NCI-H345 (cell line): ENCODE data around the gene BLOC1S5.
A peak's percentile ranks its signal among the peaks of the same experiment; 100 is the strongest.

Experiments
- DNase-seq: peaks from one replicate; lab custom pipeline; 2025; lab: John Stamatoyannopoulos, UW

Gene BLOC1S5, protein sequence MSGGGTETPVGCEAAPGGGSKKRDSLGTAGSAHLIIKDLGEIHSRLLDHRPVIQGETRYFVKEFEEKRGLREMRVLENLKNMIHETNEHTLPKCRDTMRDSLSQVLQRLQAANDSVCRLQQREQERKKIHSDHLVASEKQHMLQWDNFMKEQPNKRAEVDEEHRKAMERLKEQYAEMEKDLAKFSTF

GRCh38 chr6:8063761-8064637 is at the start of gene BLOC1S5:
BLOC1S5 (minus strand) TSS chr6:8064389; CDS start chr6:8064376, 13 bp downstream.
- DNase-seq: peak; percentile 86

DNA sequence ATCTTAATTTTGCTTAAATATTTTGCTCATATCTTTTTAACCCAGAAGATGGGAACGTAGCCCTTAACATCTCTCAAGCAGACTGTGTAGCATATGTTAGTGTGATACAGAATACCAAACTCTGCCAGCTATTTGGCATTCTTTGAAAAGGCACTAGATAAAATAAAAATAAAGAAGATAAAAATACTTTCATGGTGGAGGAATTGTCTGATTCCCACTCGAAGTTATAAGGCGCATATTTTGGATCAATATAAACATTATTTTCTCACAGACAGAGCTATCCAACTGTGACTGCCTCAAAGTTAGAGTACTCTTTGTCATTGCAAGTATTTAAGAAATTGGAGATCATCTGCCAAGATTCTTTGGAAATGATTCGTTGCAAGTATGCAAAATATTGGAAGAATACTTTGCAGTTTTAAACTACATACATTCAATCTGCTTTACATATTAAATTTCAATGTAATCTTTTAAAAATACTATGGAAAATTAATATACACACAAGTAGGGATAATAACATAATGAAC is 49.0 kb upstream of the BLOC1S5 start:
- no peak for DNase-seq

DNA sequence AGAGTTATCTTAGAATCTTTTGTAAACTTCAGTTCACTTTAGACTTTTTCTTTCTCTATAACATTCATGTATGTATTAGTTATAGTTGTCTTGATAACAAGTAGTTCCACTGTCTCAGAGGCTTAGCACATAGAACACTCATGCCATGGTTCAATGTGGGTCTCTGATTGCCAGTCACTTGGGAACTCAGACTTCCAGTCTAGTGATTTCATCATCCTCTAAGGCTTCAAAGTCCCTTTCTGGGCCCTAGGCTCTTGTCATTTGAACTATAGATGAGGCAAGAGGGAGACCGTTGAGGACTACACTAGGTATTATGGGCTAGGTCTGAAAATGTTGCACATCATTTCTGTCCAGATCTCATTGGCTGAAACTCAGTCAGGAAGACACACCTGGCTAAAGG is 46.5 kb upstream of the BLOC1S5 start:
- DNase-seq: no peak

DNA sequence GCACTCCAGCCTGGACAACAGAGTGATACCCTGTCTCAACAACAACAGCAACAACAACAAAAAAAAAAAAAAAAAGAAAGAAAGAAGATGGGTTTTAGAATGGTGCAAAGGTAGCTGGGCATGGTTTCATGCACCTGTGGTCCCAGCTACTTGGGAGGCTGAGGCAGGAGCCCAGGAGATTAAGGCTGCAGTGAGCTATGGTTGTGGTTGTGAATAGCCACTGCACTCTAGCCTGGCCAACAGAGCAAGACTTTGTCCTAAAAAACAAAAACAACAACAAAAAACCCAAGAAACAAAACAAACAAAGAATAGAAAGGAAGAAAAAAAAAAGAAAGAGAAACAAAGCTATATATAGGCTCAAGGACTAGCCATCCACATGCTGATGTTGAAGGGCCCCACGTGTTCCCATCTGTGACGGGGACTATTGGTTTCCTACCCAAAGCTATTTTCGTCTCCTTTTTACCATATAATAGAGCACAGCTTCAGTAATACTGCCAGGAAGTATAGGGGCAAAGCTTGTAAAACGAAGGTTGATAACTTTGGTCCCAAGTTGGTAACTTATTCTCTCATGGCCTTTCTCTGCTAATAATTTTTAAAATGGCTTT is 46.0 kb upstream of the BLOC1S5 start:
- no peak for DNase-seq

DNA sequence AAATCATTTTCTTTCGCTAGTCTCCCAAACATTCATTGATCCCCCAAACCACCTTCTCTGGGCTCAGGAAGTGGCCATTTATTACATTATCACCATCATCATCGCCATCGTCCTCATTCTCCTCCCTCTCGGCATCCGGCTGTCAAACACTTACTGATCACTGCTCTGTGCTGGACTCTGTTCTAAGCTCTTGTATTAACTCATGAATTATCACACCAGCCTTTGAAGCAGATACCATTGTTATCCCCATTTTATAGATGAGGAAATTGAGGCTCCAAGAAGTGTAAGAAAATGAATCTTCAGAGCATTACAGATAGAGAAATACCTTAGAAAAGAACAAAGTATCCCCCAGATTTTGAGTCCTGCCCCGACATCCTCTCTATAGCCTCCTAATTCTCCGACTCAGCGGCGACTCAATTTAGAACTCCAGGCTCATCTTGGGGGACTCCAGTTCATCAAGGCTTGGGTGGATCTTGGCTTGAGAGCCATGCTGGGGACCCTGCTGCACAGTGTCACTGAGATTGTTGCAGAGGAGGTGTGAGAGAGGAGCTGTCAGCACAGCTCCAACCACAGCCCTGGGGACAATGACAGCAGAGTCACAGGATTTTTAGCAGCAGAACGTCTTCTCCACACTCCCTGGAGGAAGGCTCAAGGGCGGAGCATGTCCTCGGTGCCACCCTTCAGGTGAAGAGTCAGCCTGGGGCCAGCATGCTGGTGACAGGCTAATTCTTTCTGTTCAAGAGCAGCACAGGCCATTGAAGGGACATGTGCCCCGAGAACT is 44.8 kb upstream of the BLOC1S5 start:
- DNase-seq: no peak

GRCh38 chr6:8108031-8108660 is 44.0 kb upstream of the BLOC1S5 start:
- DNase-seq: no peak

DNA sequence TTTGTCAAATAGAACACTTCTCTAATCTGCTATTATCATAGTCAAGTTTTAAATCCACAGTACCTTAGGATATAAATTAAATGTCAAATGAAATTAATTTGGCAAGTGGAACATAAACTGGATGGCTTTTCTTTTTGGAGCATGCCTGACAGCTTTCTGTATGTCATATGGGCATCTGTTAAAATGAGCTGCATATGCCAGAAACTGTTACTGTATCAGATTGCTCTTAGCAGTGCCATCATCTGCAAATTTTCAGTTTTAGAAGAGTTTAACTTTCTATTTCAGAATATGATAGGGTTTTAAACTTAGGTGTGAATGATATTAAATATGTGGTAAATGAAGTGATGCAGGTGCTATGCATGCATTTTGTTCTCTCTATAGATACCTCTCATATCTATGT is 41.6 kb upstream of the BLOC1S5 start:
- no peak for DNase-seq

- DNase-seq: no peak
These were observed 39.5 kb upstream of the BLOC1S5 start for GRCh38 chr6:8103726-8104125.

GRCh38 chr6:8102122-8102958 is 38.2 kb upstream of the BLOC1S5 start, which contains the start of gene EEF1E1:
EEF1E1 (minus strand) TSS chr6:8102548; CDS start chr6:8102521, 27 bp downstream.
- DNase-seq: peak; percentile 77

GRCh38 chr6:8100159-8100854 is 36.1 kb upstream of the BLOC1S5 start:
- no peak for DNase-seq

GRCh38 chr6:8090650-8091049 is 26.5 kb upstream of the BLOC1S5 start:
- DNase-seq: no peak

DNA sequence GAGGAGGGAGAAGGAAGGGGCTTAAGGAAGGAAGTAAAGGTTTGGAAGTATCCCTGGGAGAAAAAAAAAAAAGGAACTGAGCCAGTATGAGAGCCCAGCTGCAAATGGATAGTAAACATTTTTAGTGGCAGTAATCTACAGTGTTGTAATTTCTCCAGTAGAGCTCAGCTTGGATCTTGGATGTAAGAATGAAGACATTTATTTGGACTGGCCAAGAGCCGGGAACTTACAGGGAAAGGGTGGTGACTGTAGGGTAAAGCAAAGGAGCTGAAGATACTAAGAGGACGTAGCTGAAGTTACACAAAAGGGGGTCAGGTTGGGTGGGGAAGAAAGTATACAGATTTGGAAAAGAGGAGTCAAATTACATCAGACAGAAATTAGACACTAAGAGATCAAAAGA is 24.7 kb upstream of the BLOC1S5 start:
- DNase-seq: no peak

DNA sequence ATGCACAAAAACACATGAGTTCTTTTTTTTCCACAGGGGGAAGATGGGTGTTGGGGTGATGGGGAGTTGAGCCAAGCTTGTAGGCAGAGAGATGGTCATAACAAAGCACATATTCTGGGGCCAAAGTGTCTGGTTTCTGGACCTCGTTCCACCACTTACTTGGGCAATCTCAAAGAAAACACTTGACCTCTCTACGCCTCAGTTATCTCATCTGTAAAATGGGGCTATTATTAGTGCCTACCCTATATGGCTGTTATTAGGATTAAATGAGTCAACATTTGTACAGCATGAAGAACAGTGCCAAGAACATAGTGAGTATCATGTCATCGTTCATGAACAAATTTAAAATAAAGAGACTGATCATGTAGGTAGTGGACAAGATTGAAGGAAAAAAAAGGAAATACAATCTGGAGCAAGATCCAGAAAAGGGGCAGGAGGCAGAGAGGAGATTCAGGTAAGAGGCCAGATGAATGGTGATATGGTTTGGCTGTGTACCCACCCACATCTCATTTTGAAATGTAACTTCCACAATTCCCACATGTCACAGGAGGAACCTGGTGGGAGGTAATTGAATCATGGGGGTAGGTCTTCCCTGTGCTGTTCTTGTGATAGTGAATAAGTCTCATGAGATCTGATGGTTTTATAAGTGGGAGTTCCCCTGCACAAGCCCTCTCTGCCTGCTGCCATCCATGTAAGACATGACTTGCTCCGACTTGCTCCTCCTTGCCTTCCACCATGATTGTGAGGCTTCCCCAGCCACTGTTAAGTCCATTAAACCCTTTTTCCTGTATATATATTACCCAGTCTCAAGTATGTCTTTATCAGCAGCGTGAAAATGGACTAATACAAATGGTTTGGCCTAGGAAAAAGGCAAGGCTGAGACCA is 23.9 kb upstream of the BLOC1S5 start:
- DNase-seq: no peak

DNA sequence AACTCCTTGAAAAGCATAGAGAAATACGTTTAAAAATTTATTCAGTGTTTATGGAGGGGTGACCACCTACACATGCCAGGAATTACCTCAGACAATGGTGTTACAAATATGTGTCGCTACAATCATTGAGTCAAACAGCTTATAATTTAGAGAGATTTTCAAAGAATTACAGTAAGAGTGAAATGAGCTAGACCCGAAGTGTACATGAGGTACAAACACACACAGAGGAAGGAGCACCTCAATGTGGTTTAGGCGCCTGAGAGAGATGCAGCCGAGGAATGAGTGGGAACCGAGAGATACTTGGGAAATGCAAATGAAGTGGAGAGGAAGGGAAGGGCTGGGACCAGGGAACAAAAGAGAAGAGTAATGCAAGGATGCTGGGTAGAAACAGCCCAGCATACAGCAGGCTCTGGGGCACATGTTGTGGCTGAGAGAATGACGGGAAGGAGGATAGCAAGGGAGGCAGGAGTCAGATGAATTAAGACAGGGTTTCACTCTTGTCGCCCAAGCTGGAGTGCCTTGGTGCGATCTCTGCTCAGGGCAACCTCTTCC is 22.6 kb upstream of the BLOC1S5 start:
- no peak for DNase-seq

DNA sequence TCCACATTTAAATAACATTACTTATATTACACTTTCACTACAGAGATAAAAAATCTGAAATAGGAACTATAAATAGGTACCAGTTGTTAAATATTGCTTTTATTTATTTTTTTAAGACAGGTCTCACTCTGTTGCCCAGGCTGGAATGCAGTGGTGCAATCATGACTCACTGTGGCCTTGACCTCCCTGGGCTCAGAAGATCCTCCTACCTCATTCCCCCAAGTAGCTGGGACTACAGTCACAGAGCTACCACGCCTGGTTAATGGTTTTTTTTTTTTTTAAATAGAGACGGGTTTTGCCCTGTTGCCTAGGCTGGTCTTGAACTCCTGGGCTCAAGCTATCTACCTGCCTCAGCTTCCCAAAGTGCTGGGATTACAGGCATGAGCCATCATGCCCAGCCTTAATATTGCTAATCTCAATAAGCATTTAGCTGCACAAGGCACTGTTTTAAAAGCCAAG is 20.9 kb upstream of the BLOC1S5 start:
- DNase-seq: no peak

DNA sequence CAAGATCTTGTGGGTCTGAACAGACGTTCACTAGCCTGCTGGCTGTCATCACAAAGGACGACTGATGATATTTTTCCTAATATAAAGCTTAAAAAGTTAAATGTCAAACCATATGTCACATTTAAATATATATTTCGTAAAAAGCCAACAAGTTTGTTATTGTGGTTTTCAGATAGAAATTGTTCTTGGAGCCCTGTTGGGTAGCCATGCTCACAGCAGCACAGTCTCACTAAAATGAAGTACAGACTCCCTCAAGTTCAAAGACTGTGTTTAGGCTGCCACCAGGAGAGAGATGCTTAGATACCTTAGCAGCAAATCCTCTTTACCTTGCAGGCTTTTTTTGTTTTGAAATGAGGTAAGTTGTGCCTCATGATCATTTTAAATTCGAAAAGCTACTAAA is 20.4 kb upstream of the BLOC1S5 start:
- DNase-seq: no peak

DNA sequence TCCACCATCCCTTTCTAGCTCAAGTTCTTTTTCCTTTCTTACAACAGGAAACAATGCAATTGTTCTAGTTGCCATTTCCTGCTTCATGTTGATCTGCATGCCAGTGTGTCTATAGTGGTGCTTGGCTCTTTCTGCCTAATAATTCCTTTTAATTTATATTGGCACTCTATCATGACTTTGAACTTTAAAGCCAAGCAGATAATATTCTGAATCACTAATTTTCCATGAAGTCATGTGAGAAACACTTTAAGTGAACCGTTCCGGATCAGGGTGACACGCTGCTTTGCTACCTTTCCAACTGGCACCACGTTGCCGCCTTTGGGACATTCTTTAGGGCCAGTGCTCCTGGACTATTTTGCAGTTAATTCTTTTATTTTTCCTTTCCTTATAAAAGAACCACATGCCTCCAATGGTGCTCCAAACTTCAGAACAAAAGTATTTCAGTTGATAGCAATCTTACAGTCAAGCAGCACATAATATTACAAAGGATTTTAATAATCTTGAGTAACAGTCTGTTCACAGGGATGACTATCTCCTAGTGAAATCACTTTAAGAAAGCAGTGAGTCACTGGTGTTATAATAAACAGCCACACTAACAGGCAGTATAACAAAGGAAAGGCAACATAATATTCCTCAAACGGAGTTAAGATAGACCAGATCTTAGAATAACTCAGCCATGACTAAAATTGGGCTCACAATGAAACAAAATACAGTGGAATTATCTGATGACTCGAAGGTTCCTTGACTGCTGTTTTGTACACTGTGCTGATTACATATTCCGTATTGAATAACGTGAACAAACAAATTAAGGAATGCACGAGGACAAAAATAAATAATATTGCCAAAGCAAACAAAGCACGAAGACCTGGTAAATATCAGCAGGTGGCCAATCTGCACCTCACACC is 19.0 kb upstream of the BLOC1S5 start:
- DNase-seq: no peak
